IPS-11a (cell line): ENCODE measurements around the gene L3MBTL3.

ENCODE experiments used
- H3K4me3 ChIP-seq: one replicate; pipeline ENCODE4 v1.5.1; 2013; ENCODE audit warnings: low read depth, low read length, control low read depth

L3MBTL3 gene

DNA sequence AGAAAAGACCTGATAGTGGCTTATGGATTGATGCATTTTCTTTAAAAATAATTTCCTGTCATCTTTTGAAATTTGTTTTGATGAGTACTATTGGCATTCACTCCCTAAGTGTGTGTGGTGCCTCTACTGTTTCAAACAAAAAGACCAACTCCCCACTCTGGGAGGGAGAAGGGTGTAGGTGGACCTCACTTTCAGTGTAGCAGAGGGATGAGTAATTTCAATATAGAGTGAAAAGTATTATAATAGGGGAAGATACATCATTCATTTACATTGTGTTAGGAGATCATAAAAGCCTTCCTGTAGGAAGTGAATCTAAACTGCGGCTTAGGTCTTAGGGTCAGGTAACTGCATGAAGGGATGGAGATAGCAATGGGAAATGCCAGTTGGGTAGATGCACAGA lies 158.0 kb downstream of the L3MBTL3 start:
- H3K4me3 ChIP-seq = no peak overlapping the region

DNA sequence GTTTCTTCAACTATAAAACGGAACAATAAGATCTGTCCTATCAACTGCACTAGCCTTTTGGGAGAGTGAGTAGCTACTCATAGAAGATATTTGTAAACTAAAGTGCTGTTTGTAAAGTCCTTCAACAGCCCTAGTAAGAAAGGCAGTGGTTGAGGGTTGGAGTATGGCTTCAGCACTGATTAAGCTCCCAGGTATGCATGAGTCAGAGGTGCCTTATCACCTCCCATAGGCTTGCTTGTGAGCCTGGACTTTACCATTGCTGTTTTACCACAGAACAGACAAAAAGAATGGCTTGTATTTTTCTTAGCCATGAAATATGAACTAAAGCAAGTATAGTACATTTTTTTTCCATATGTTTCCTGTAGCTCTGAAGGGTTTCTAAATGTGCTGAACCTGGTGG lies 160.3 kb downstream of the L3MBTL3 start:
- no peak overlapping the region for H3K4me3 ChIP-seq

DNA sequence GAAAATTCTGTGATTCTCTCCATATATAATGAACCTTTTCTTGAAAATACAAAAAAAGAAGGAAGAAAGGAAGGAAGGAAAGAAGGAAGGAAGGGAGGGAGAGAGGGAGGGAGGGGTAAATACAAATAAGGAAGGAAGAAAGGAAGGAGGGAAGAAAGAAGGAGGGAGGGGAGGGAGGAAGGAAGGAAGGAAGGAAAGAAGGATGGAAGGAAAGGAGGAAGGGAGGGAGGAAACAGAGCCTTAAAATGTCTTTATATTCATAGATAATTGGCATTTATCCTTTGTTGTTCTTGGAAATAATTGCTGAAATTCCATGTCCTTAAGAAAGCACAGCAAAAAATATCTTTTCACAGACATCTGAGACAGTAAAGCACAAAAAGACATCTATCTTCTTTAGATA lies 164.1 kb downstream of the L3MBTL3 start:
- no peak overlapping the region for H3K4me3 ChIP-seq

DNA sequence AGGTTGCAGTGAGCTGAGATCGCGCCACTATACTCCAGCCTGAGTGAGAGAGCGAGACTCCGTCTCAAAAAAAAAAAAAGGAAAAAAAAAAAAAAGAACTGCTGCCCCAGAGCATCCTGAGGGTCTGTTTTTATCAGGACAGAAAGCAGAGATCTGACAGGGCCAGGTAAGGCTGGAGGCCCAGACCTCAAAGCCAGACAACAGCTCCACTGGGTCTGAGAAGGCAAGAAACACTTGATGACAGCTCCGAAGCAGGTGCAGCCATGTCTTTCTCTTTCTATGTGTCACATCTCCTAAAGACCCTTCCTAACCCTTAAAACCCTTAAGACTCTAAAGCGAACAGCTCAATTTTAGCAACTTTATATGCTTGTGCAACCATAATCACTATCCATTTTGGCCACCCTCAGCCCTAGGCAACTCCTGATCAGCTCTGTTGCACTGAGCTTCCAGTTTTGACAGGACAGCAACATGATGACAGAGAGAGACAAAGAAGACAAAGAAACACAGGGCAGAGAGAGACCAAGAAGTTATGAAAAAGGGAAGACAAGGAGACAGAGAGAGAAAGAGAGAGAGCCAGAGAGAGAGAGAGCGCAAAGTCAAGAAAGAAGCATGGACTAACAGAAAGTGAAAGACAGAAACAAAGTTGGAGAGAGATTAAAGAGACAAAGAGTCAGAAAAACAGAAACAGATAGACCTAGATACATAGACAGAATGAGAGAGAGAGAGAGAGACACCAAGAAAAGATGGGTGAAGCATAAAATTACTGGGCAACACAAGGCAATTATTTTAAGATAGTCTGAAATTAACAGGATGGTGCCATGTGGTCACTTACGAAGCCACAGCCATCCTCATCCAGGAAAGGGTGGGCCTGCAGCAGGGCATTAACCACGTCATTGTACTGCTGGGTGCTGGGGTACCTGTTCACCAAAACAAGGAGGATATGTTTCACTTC lies 165.2 kb downstream of the L3MBTL3 start:
- no peak overlapping the region for H3K4me3 ChIP-seq

DNA sequence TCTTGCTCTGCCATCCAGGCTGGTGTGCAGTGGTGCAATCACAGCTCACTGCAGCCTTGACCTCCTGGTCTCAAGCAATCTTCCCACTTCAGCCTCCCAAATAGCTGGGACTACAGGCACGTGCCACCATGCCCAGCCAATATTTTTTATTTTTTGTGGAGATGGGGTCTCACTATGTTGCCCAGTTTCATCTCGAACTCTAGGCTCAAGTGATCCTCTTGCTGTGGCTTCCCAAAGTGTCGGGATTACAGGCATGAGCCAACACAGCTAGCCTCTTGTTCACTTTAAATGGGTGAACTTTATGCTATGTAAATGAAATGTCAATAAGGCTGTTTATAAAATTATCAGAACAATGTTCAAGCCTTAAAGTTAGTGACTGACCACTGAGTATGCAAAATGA lies 167.3 kb downstream of the L3MBTL3 start:
- H3K4me3 ChIP-seq = no peak overlapping the region

DNA sequence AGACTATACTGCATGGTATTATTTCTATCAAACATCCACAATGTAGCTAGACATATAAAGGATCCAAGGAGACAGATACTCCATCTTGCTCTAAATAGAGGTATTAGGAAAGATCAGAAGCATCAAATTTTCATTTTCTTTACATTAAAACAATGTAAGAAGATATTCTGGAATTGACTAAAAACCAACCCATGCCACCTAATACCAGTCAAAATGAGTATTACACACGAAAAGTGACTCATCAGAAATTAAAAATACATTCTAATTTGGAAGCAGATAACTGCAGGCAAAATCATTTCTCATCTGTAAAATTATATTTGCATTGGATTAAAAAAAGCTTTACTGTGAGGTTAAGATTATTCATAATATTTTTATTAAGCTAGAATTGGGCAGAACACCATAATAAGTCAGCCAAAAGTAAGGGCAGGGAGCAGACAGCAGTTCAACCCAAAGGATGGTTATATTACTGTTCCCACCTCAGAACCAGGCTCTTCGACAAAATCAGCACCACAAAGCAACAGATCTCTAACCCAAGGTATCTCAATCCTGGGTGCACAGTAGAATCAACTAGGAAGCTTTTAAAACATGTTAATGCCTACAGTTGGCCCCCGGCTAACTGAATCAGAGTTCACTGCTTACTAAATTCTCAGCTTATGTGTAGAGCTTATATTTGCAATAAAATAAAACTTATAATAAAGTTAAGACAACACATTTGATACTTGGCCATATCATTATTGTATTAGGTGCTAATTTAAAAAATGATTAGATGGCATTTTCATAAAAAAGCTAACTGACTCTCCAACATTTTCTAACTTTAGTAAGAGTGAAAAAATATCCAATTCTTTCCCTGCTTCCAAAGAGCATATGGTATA lies 169.2 kb downstream of the L3MBTL3 start:
- no peak overlapping the region for H3K4me3 ChIP-seq

DNA sequence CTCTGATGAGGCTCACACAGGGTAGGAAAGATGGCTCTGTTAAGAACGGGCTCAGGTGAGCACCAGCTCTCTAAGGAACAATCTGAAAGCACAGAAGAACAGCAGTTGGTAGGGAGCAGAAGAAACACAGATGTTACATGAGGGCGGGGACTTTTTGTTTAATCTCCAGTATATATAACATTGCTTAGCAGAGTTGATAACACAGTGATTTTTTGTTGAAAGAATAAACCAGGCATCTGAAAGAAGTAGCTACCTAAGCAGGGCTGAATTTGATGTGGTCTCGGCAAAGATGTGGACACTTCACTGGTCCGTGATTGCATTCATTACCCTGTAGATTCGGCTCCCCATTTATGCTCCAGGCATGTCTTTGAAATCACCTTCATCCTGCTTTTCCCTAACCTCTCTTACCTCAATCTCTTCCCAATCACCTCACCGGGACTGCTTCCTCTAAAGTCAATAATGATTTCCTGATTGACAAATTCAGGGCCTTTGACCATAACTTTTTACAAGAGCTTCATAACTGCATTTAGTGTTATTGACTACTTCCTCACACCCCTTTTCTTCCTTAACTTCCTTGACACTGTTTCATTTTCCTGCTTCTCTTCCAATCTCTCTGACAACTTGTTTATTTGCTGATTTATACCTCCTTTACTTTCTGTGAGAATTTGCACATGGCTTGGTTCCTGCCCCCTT lies 170.0 kb downstream of the L3MBTL3 start:
- H3K4me3 ChIP-seq = no peak overlapping the region

DNA sequence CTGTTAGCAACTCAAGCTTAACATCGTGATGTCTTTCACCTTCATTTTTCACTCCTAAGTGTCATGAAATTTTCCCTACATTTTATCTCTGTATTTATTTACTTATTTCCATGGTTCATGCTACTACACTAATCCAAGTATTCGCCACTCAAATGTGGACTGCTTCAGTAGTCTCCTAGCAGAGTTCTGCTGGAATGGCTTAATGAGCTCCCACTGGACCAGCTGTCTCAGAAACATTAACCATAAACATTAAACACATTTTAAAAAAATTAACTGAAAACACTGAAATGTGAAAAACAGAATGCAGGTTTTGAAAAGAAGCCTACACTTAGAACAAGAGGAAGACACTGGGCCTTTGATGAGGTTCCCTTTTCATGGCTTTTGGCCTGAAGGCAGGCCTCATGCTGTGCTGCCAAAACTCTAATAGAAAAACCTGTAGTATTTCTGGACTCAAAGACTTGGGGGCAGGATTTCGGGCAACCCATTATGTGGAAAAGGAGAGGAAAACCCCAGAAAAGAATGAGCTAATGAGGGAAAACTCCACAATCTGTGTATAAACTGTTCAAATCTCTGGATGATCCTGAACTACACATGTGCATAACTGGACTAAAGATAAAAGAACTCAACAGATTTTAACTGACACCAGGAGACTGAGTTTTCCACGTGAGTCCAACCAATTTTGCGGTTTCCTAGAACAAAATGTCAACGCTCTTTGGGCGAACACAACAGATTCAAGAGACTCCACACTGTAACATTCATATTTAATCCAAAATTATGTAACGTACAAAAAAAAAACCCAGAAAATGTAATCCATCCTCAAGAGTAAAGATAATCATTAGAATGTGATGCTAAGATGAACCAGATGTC lies 171.4 kb downstream of the L3MBTL3 start:
- H3K4me3 ChIP-seq = no peak overlapping the region
